Stimulated activated naive CD4-positive, alpha-beta T cell treated with Interleukin-2 at 50 U/mL for 16 hours (primary cell): ENCODE results near the gene EPS8L2.
"Not testable (repeated sequence)": the region's sequence is repeated elsewhere in the genome, so short reads cannot be mapped to it uniquely, and the experiment has no call there.

ENCODE experiments used
- DNase-seq: peaks from one replicate; lab custom pipeline; 2025; lab: John Stamatoyannopoulos, UW

The EPS8L2 gene

DNA sequence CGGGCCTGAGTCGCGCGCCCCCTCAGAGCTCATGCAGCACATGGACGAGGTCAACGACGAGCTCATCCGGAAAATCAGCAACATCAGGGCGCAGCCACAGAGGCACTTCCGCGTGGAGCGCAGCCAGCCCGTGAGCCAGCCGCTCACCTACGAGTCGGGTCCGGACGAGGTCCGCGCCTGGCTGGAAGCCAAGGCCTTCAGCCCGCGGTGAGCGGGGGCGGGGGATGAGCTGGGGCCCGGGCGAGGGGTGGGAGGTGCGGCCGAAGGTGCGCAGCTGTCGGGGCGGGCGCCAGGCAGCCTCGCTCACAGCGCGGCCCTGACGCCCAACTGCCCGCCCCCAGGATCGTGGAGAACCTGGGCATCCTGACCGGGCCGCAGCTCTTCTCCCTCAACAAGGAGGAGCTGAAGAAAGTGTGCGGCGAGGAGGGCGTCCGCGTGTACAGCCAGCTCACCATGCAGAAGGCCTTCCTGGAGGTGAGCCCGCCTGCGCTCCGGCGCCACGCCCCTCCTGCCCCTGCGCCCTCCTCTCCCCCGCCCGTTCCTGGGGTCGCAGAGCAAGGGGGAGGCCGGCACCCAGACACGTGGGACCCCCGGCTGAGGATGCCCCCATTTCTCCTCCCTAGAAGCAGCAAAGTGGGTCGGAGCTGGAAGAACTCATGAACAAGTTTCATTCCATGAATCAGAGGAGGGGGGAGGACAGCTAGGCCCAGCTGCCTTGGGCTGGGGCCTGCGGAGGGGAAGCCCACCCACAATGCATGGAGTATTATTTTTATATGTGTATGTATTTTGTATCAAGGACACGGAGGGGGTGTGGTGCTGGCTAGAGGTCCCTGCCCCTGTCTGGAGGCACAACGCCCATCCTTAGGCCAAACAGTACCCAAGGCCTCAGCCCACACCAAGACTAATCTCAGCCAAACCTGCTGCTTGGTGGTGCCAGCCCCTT, 20.5 kb downstream of the EPS8L2 start:
- peak; percentile 36 for DNase-seq

DNA sequence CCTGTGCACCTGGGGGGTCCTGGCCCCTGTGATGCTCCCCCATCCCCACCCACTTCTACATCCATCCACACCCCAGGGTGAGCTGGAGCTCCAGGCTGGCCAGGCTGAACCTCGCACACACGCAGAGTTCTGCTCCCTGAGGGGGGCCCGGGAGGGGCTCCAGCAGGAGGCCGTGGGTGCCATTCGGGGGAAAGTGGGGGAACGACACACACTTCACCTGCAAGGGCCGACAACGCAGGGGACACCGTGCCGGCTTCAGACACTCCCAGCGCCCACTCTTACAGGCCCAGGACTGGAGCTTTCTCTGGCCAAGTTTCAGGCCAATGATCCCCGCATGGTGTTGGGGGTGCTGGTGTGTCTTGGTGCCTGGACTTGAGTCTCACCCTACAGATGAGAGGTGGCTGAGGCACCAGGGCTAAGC, 21.3 kb downstream of the EPS8L2 start:
- DNase-seq, result no peak

DNA sequence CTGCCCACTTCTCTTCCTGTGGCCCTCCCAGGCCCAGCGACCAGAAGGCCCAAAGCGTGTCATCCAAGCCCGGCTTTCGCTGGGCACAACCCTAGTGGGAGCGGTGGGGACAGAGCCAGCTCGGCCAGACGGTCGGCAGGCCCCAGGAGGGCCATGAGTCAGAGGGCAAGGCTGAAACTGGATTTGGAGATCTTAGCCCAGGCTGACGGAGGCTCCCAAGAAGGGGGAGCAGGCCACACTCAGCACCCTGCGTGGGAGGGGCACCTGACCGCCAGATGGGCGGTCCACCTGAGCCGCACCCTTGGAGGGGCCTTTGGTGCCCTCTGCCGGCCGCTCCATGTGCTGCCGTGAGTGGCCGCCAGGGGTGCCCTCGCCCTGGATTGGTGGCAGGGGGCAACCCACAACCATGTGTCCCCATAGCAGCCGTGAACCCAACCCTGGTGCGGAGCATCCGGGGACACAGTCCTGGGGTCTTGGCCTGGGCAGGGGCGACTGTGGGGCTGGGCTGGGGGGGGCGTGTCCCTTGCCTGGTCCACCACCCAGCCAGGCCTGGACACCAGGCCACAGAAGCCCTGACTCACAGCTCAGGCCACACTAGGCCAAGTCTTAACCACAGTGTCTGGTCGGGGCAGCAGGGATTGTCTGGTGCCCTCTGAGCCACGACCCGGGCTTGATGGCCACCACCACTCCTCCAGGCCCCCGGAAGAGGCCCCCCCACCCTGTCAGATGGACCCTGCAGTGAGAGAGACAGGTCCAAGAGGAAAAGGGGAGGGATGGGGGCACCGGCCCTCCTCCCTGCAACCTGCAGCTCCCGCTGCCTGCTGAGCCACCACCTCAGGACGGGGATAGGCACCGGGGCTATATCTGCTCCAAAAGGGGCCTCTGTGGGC, 22.1 kb downstream of the EPS8L2 start:
- peak; percentile 69 for DNase-seq

DNA sequence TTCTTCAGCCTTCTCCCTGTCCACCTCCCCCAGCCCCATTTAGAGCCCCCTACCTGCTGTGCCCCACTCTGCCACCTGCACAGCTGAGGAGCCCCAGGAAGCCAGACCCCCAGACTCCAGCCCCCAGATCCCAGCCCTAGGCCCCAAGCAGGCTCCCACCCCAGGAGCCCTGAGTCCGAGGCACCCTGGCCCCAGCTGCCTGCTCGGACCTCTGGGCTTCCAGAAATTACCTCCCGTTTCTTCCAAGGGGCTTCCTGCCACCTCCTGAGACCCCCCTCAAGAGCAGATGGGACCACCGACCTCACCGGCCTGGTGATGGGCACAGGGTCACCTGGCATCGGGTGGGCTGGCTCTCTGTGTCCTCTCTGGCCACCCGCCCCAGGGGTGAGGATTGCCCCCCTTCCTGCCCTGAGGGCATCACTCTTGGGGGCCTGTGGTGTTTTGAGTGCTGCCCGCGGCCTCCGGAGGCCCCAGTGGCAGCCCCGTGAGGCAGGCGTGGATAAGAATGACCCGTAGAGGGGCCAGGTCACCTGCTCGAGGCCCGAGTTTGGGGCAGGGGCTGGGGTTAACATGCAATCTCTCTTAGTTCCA, 23.0 kb downstream of the EPS8L2 start:
- no peak for DNase-seq

DNA sequence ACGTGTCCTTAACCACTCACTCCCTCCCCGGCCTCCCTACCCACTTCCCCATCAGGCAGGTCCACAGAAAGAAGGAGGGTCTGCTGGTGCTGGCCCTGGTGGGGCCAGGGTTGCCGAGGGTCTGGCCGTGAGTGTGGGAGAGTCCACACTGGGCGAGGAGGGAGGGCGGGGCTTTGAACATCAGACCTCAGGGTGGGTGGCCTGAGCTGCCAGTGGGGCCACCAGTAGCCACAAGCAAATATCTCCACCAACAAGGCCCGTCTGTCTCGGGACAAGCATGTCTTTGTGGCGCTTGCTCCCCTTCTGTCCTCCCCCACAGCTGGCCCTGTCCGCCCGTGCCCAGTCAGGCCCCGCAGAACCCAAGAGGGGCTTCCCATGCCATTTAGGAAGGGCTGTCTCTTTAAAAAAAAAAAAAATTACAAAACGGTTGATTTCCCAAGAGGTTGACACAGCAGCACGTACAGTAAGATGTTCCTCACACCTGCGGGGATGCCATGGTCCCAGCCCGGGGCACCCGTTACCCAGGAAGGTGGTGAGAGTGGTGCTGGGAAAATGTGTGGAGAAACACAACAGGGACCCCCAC, 23.6 kb downstream of the EPS8L2 start:
- no peak for DNase-seq

DNA sequence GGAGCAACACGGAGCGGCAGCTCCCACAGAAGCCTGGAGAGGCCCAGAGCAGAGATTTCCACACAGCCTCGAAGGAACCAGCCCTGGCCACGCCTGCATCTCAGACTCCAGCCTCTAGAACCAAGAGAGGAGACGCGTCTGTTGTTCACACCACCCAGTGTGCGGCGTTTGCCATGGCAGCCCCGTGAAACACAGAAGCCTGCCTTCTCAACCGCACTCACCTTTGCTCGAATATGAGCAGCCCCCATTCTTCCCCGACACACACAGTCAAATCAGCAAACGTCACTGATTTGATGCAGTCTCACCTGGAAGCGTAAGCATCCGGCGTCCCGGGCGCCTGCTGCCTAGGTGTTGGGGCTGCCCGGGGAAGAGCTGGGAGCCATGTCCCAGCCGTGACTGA, 27.0 kb downstream of the EPS8L2 start:
- DNase-seq, result no peak

DNA sequence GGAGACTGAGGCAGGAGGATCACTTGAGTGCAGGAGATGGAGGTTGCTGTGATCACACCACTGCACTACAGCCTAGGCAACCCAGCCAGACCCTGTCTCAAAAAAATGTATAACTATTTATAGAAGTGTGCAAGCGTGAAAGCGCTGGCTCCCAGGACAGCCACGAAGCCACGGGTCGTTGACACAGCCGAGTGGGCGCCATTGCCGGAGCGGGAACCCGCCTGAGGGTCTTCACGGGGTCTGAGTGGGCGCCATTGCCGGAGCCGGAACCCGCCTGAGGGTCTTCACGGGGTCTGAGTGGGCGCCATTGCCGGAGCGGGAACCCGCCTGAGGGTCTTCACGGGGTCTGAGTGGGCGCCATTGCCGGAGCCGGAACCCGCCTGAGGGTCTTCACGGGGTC, 28.5 kb downstream of the EPS8L2 start:
- DNase-seq, result not testable (repeated sequence)

DNA sequence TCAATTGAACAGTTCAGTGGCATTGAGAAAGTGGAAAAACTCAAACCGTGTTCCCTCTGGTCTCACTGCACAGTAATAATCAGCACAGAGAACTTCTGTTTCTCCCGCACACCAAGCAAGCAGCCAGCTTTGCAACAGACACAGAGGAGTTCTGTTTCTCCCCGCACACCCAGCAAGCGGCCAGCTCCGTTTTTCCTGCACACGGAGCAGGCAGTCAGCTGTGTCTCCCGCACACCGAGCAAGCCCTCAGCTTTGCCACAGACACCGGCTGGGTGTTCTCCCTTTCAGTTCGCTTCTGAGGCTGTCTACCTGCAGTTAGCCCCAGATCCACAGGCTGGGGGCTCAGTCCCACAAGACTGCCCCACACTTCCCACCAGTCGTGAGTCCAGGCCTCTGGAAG, 31.3 kb downstream of the EPS8L2 start:
- no peak for DNase-seq

DNA sequence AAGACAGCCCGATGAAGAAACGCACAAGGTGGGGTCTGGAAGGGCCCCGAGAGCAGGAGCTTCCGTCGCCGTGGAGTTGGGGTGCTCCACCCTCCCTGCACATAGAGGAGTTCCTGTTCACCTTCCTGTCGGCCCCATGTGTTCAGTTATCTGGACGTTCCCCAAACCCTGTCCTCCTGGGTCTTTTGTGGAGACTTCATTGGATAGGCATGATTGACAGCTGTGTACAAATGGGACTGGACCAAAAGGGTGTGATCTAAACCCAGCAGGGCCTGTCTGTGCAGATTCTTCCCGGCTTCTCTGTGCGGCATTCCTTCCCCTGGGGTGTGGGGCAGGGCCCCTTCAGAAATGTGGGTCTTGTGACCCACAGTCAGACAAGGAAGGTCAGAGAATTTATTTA, 31.9 kb downstream of the EPS8L2 start:
- DNase-seq, result not testable (repeated sequence)

DNA sequence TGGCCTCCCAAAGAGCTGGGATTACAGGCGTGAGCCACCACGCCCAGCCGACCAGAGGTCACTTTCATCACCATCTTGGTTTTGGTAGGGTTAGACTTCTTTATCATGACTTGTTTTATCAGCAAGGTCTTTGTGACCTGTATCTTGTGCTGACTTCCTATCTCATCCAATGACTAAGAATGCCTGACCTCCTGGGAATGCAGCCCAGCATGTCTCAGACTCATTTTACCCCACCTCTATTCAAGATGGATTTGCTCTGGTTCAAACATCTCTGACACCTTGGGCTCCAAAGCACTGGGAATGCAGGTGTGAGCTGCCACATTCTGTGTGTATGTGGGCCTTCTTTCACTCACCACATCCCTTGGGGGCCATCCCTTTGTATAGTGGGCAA, 36.1 kb downstream of the EPS8L2 start:
- no peak for DNase-seq

DNA sequence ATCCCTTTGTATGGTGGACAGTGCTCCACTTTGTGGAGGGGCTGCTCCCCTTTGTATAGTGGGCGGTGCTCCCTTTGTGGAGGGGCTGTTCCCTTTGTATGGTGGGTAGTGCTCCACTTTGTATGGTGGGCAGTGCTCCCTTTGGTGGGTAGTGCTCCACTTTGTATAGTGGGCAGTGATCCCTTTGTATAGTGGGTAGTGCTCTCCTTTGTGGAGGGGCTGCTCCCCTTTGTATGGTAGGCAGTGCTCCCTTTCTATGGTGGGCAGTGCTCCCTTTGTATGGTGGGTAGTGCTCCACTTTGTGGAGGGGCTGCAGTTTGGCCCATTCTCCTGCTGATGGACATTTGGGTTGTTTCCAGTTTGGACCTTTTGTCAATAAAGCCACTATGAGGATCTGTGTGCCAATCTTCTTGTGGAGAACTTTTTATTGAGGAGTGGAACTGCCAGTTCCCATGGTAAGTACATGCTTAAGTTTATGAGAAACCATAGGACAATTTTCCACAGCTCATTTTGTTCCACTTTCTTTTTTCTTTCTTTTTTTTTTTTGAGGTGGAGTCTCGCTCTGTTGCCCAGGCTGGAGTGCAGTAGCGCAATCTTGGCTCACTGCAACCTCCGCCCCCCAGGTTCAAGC, 36.7 kb downstream of the EPS8L2 start:
- DNase-seq, result no peak

DNA sequence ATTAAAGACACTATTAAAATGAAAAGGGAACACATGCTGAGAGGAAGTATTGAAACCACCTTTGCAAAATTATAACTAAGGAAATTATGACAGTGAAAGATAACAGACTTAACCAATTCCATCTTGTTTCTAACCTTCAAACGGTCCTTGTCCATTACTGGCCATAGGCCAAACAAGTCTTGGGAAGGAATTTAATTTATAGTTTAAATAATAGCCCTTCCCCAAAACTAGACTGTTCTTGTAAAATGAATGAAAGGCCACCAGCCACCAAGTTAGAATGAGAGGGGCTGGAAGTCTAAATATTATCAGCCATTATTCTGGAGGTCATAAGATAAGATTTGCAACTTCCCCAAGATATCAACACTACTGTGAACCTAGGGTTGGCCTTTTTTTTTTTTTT, 39.4 kb downstream of the EPS8L2 start:
- DNase-seq, result no peak

DNA sequence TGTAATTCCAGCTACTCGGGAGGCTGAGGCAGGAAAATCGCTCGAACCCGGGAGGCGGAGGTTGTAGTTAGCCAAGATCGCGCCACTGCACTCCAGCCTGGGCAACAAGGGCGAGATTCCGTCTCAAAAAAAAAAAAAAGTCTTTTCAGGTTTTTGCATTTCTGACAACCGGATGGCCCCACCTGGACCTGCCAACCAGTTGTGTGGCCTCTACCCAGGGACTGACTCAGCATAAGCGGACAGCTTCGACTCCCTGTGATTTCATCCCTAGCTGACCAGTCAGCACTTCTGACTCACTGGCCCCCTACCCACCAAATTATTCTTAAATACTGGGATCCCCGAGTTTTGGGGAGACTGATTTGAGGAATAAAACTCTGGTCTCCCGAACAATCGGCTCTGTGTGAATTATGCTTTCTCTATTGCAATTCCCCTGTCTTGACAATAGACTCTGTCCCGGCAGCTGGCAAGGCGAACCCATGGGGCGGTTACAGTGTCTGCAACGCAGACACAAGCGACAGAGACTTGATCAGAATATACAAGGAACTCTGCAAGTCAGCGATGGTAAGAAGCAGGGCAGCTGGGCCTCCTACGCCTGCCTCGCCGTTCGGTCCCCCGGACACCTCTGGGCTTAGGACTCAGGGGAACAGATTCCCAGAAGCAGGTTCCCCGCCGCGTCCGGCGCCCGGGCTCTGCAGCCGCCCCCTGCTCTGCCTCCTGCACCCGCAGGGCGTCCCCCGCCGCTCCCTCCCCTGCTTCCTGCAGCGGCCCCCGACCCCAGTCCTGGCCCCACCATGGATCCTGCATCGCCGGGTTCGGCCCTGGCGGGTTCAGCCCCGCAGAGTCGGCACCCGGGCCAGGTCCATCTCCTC, 40.5 kb downstream of the EPS8L2 start:
- DNase-seq, result peak; percentile 13

DNA sequence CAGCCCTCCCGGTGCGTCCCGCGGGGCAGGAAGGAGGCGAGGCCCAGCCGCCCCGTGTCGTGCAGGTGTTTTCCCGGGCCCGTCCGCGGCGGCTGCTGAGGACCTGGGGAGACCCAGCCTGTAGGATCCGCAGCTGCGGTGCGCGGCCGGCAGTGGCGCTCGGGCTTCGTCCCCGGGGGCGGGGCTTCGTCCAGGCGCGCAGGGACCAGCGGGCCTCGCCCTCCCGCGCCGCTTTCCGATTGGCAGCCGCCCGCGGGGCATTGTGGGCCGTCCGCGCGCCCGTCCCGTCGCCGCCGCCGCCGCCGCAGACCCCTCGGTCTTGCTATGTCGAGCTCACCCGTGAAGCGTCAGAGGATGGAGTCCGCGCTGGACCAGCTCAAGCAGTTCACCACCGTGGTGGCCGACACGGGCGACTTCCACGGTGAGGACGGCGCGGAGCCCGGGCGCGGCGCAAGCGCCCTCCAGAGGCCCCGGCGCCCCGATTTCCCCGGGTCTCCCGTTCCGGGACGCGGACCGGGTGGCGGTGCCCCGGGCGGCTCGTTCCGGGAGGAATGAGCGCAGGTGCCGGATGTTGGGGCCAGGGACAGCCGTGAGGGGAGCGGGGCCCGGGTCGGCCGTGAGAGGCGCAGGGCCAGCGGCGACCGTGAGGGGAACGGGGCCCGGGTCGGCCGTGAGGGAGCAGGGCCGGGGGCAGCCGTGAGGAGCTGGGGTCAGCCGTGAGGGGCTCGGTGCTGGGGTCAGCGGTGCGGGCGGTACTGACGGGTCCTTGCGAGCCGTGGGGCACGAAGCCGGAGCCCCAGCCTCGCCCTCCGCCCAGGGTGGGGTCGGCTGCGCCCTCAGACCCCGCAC, 41.4 kb downstream of the EPS8L2 start, which contains the start of gene TALDO1:
Gene TALDO1, plus strand, starts transcription at position 307 of the 849 bp plus-strand sequence. Its CDS starts 18 bp downstream, at position 325.
- DNase-seq, result peak; percentile 82

DNA sequence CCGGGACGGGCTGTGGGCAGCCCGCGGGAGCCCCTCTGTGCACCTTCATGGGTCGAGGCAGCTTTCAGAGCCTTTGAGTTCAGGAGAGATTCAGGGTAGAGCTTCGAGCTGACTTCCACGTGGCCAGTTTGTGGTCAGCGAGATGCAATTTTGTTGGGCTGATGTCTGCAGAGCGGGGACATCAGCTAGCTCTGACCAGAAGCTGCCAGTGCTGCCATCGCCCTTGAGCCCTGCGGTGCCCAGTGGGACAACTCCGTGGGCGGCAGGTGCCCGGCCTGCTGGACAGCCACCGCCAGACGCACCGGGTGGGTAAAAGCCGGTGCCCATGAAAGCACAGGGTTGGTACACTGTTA, 42.0 kb downstream of the EPS8L2 start:
- DNase-seq, result no peak

DNA sequence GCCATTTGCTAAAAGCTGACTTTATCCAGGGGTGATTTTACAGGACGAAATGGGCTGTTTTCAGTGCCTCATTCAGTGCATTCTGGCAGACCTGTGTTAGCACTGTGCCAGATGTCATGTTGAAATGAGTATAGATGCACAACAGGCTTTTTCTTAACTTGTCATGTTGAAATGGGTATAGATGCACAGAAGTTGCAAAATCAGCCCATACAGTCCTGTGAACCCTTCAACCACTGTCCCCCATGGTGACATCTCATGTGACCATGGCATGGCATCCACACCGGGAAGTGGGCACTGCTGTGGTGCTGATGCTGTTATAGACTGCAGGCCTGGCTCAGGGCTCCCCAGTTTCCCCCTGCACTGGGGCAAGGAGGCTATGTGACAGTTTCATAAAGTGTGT, 43.7 kb downstream of the EPS8L2 start:
- no peak for DNase-seq

DNA sequence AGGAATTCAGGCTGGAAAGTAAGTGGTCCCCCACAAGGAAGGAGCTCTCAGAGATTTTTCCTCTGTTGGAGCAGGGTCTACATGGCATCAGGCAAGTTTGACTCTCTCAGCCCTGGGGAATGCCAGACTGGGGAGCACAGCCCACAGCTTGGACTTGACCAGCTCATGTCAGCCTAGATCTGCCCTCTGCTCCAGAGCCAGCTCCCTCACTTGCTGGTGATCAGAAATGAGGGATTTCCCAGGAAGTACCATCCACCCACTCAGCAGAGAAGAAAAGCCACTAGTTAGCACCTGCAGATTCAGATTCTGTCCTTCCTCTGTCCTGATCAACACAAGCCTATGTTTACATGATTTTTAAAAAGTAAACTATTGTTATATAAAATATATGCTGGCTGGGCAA, 54.2 kb downstream of the EPS8L2 start:
- no peak for DNase-seq

DNA sequence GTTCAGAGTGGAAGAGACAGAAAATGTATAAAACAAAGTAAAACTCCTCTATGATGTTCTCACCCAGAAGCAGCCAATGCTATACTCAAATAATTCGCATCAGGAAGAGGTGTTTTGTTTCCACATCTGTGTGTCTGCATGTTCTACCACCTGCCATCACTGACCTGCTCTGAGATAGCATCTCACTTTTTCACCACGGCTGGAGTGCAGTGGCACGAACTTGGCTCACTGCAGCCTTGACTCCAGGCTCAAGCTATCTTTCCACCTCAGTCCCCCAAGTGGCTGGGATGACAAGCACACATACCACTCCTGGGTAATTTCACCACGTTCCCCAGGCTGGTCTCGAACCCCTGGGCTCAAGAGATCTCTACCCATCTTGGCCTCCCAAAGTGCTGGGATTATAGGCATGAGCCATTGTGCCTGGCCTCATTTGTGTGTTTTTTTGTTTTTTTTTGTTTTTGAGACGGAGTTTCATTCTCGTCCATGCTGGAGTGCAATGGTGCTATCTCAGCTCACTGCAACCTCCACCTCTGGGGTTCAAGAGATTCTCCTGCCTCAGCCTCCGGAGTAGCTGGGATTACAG, 55.6 kb downstream of the EPS8L2 start:
- DNase-seq, result no peak

DNA sequence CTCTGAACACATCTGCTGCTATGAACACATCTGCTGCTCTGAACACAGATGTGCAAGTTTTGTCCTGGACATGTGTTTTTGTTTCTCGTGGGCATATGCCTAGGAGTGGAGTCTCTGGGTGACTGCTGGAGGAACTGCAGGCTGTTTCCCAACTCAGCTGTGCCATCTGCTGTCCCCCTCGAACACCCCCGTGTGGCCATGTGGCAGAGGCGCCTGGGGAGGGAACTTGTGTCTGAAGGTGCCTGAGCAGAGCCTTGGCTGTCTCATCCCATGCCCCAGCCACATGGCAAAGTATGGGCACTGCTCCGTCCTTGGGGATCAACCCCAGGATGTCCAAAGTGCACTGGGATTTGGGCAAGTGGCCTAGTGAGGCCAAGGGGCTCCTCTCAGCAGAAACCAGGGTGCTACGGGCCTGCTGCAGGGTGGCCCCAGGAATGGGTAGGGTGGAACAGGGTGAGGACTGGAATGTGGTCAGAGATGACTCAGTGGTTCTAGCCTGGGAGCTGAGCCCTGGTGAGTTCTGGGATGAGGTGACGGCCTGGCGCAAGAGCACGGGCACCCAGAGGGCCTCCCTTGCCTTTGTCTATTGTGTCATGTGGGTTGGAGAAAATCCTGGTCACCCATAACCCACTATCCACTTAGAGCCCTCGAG, 56.5 kb downstream of the EPS8L2 start:
- DNase-seq, result no peak
